Omental fat pad (tissue), 4 donors: ENCODE results near the gene DIP2C. TPM values are rescaled to one million over a fixed set of nuclear protein-coding genes. Genes with fewer than 3 reads are reported as not detected.

Experiments
- ATAC-seq: fragments of 150-250 bp; one replicate; pipeline ENCODE4 v1.9.1; 2016; ENCODE audit warnings: mild to moderate bottlenecking, moderate library complexity; ENCODE audit not compliant: low FRiP score
- DNase-seq: peaks from one replicate; pipeline ENCODE4 v3.0.0-alpha.2; 2019; ENCODE audit warnings: low spot score
- CTCF ChIP-seq, 3 donors: fragments of 450-650 bp; IDR thresholded peaks; one replicate each; pipeline ENCODE4 v1.5.1; 2016 to 2017; ENCODE audit warnings: antibody characterized with exemption in 3 of 3, mild to moderate bottlenecking in 3 of 3, moderate library complexity in 2 of 3
- total RNA-seq, 4 donors: library from RNA; depleted of rRNA; stranded (reverse); fragments of >200 nt; gene quantifications; one replicate each; pipeline ENCODE4 v1.1.0, GENCODE V29; 2016

The DIP2C gene
- total RNA-seq, 4 donors from 2014 or later = 19.7 to 56.5 (median 31.1) TPM

- DNase-seq (no peak), ATAC-seq (no peak)
- TF ChIP-seq CTCF (IDR thresholded peaks at IDR 0.05) = no peak
Observed at GRCh38 chr10:484925-485661, 204.4 kb downstream of the DIP2C start.

GRCh38 chr10:484441-484924, 205.0 kb downstream of the DIP2C start:
- ATAC-seq (no peak), DNase-seq (no peak)
- no peak for TF ChIP-seq CTCF (IDR thresholded peaks at IDR 0.05)

- DNase-seq (no peak), ATAC-seq (no peak)
Observed at GRCh38 chr10:483261-483660, 206.2 kb downstream of the DIP2C start.

GRCh38 chr10:482848-483247, 206.6 kb downstream of the DIP2C start:
- no peak for TF ChIP-seq CTCF (IDR thresholded peaks at IDR 0.05)

More at GRCh38 chr10:483261-483660, 206.2 kb downstream of the DIP2C start:
- TF ChIP-seq CTCF (IDR thresholded peaks at IDR 0.05) = no peak

GRCh38 chr10:482051-482501, 207.4 kb downstream of the DIP2C start:
- no peak for DNase-seq

More at GRCh38 chr10:482848-483247, 206.6 kb downstream of the DIP2C start:
- ATAC-seq (no peak), DNase-seq (no peak)

GRCh38 chr10:481628-482027, 207.8 kb downstream of the DIP2C start:
- no peak for DNase-seq
- no peak for TF ChIP-seq CTCF (IDR thresholded peaks at IDR 0.05)
- no peak for ATAC-seq

More at GRCh38 chr10:482051-482501, 207.4 kb downstream of the DIP2C start:
- TF ChIP-seq CTCF (IDR thresholded peaks at IDR 0.05) = no peak
- no peak for ATAC-seq
